Glomerular visceral epithelial cell (primary cell): Measurements from ENCODE around the gene CSGALNACT2.
A peak's percentile ranks its signal among the peaks of the same experiment; 100 is the strongest.

Source experiments
- DNase-seq: peaks from one replicate; pipeline ENCODE4 v3.0.0-alpha.2; 2016; ENCODE audit errors: extremely low spot score

The CSGALNACT2 gene

GRCh38 chr10:43124094-43124521, 14.1 kb upstream of the CSGALNACT2 start:
- DNase-seq, result no peak

GRCh38 chr10:43124574-43125273, 13.5 kb upstream of the CSGALNACT2 start:
- no peak for DNase-seq

- DNase-seq, result no peak
Measured at GRCh38 chr10:43125274-43125845, 12.9 kb upstream of the CSGALNACT2 start.

GRCh38 chr10:43125881-43126731, 12.1 kb upstream of the CSGALNACT2 start:
- DNase-seq, result no peak

- DNase-seq, result no peak
Measured at GRCh38 chr10:43126759-43127424, 11.4 kb upstream of the CSGALNACT2 start.

GRCh38 chr10:43127442-43127841, 10.8 kb upstream of the CSGALNACT2 start:
- no peak for DNase-seq

- peak; percentile 12 for DNase-seq
Measured at GRCh38 chr10:43128331-43128730, 9.9 kb upstream of the CSGALNACT2 start.

GRCh38 chr10:43128958-43129706, 9.1 kb upstream of the CSGALNACT2 start:
- DNase-seq, result peak; percentile 67

GRCh38 chr10:43130770-43131171, 7.5 kb upstream of the CSGALNACT2 start:
- no peak for DNase-seq

- DNase-seq, result no peak
Measured at GRCh38 chr10:43131256-43131655, 7.0 kb upstream of the CSGALNACT2 start.

GRCh38 chr10:43131906-43132305, 6.3 kb upstream of the CSGALNACT2 start:
- no peak for DNase-seq

GRCh38 chr10:43132867-43133787, 5.1 kb upstream of the CSGALNACT2 start:
- DNase-seq, result no peak

- no peak for DNase-seq
Measured at GRCh38 chr10:43134126-43134905, 3.9 kb upstream of the CSGALNACT2 start.

- no peak for DNase-seq
Measured at GRCh38 chr10:43135064-43135463, 3.2 kb upstream of the CSGALNACT2 start.

GRCh38 chr10:43135656-43136055, 2.6 kb upstream of the CSGALNACT2 start:
- no peak for DNase-seq

GRCh38 chr10:43136432-43136831, 1.8 kb upstream of the CSGALNACT2 start:
- no peak for DNase-seq

- no peak for DNase-seq
Measured at GRCh38 chr10:43136995-43137716, 1.1 kb upstream of the CSGALNACT2 start.

- DNase-seq, result peak; percentile 61
Measured at GRCh38 chr10:43137717-43138020, 576 bp upstream of the CSGALNACT2 start.

- peak; percentile 27 for DNase-seq
Measured at GRCh38 chr10:43138757-43139241, 554 bp downstream of the CSGALNACT2 start.
